Measurements from ENCODE around the gene SVIL. TPM values are rescaled to one million over a fixed set of nuclear protein-coding genes. Genes with fewer than 3 reads are reported as not detected.
"Not testable (repeated sequence)": the region's sequence is repeated elsewhere in the genome, so short reads cannot be mapped to it uniquely, and the experiment has no call there.

SVIL gene
- total and polyA plus RNA-seq, 2 experiments from 2014 or later, result 5.9 to 7.3 TPM

DNA sequence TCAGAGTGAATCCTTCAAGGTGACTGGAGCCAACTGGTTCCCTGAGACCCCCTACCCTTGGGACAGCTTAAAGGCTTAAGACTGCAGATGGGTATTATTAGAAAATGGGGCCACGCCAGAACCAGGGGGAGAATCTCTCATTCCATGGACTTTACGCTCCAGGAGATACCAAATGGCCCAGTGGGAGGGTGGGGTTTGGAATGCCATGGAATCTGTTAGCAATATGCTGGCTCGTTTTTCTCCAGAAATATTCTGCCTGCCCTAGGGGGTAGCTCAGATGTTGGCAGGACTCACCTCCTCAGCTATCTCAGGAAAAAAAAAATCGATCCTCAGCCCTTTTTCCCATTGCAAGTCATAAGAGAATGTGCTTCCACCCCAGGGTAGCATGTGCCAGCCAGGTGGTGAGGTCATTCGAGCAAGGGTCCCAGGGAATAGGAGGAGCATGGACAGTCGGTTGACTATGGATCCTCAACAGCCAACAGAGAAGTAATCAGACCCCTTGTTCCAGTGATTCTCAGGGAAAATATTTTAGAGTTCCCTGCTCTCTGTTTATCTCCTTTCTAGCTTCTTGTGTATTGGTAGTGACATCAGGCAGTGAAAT lies 22.9 kb downstream of the SVIL start:
- in situ Hi-C loops (cut with MboI), result no loop called here
- H3K4me1 ChIP-seq (ENCODE audit: insufficient read depth), result no peaks in the 10 kb centered on the region
- no peaks in the 10 kb centered on the region for H4K20me1 ChIP-seq (ENCODE audit: insufficient read depth)
- H3K9me2 ChIP-seq (ENCODE audit: insufficient read depth), result no peaks in the 10 kb centered on the region
- TF ChIP-seq EZH2phosphoT487 (IDR thresholded peaks at IDR 0.05; ENCODE audit: insufficient read depth, low read depth), result no peak
- no peak for TF ChIP-seq EZH2 (IDR thresholded peaks at IDR 0.05; ENCODE audit: insufficient read depth, poor library complexity, severe bottlenecking)
- DNase-seq, result no peak
- H3F3A ChIP-seq (ENCODE audit: insufficient read depth), result no peaks in the 10 kb centered on the region
- H3K9me3 ChIP-seq (ENCODE audit: low read depth), result no peaks in the 10 kb centered on the region
- WGBS, 2 experiments (ENCODE audit: low coverage in 1 of 2, low lambda C conversion rate in 2 of 2, missing lambda C conversion rate in 2 of 2), result 20 to 22% methylated on average over 6 of the region's 6 CpGs
- H3K4me3 ChIP-seq, result no peak overlapping the region
- no peak overlapping the region for H3K4me2 ChIP-seq (ENCODE audit: unreplicated experiment)
- H2AFZ ChIP-seq, result no peak overlapping the region
- H3K79me2 ChIP-seq (ENCODE audit: insufficient read depth), result no peaks in the 10 kb centered on the region
- H3K36me3 ChIP-seq (ENCODE audit: low read depth), result no peaks in the 10 kb centered on the region
- H3K9ac ChIP-seq, result no peak overlapping the region
- no peak overlapping the region for H3K27ac ChIP-seq
- H3K27me3 ChIP-seq (replicated peaks; ENCODE audit: insufficient read depth), result no peaks in the 10 kb centered on the region

GRCh38 chr10:29610876-29611647 lies 23.7 kb downstream of the SVIL start:
- Histone ChIP-seq H3F3A (ENCODE audit: insufficient read depth) (no peaks in the 10 kb centered on the region), H3K4me1 (ENCODE audit: insufficient read depth) (no peaks in the 10 kb centered on the region), H3K9ac (no peak overlapping the region), H2AFZ (no peak overlapping the region), H3K9me3 (ENCODE audit: low read depth) (no peaks in the 10 kb centered on the region), H3K27ac (no peak overlapping the region), H3K79me2 (ENCODE audit: insufficient read depth) (no peaks in the 10 kb centered on the region), H3K9me2 (ENCODE audit: insufficient read depth) (no peaks in the 10 kb centered on the region), H3K4me2 (ENCODE audit: unreplicated experiment) (no peak overlapping the region), H3K36me3 (ENCODE audit: low read depth) (no peaks in the 10 kb centered on the region), H3K4me3 (no peak overlapping the region), H4K20me1 (ENCODE audit: insufficient read depth) (no peaks in the 10 kb centered on the region), H3K27me3 (replicated peaks; ENCODE audit: insufficient read depth) (no peaks in the 10 kb centered on the region)
- no peak for DNase-seq
- in situ Hi-C loops (cut with MboI), result no loop called here
- TF ChIP-seq EZH2 (IDR thresholded peaks at IDR 0.05; ENCODE audit: insufficient read depth, poor library complexity, severe bottlenecking), result no peak
- no peak for TF ChIP-seq EZH2phosphoT487 (IDR thresholded peaks at IDR 0.05; ENCODE audit: insufficient read depth, low read depth)
- WGBS, 2 experiments (ENCODE audit: low coverage in 1 of 2, low lambda C conversion rate in 2 of 2, missing lambda C conversion rate in 2 of 2), result 72 to 75% methylated on average over 10 of the region's 10 CpGs

GRCh38 chr10:29610331-29610730 lies 24.4 kb downstream of the SVIL start:
- H3K79me2 ChIP-seq (ENCODE audit: insufficient read depth), result not testable (repeated sequence)

DNA sequence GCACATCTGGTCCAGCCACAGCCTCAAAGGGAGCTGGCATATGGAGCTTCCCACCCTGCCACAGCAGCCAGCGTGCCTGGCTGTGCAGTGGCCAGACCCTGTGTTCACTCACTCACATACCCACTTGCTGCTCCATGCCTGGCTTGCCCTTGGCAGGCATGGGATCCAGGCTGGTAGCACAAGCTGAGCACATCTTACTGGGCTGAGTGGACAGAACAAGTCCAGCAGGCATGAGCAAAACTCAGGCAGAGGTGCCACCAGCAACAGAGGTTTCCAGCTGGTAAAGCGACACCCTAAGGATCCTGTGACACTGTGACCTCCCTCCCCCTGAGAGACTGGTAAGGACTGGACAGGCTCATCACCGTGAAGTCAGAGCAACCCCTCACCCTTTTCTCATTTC lies 25.1 kb downstream of the SVIL start:
- H2AFZ ChIP-seq, result no peak overlapping the region
- no peaks in the 10 kb centered on the region for H3K9me3 ChIP-seq (ENCODE audit: low read depth)
- no peaks in the 10 kb centered on the region for H3K79me2 ChIP-seq (ENCODE audit: insufficient read depth)
- H3K4me2 ChIP-seq (ENCODE audit: unreplicated experiment), result no peak overlapping the region
- WGBS, 2 experiments (ENCODE audit: low coverage in 1 of 2, low lambda C conversion rate in 2 of 2, missing lambda C conversion rate in 2 of 2), result 94% methylated on average over 3 of the region's 3 CpGs
- no peaks in the 10 kb centered on the region for H3K27me3 ChIP-seq (replicated peaks; ENCODE audit: insufficient read depth)
- H3K9ac ChIP-seq, result no peak overlapping the region
- in situ Hi-C loops (cut with MboI), result no loop called here
- H3K36me3 ChIP-seq (ENCODE audit: low read depth), result no peaks in the 10 kb centered on the region
- no peaks in the 10 kb centered on the region for H3F3A ChIP-seq (ENCODE audit: insufficient read depth)
- H3K27ac ChIP-seq, result no peak overlapping the region
- no peak for DNase-seq
- TF ChIP-seq EZH2phosphoT487 (IDR thresholded peaks at IDR 0.05; ENCODE audit: insufficient read depth, low read depth), result no peak
- no peak for TF ChIP-seq EZH2 (IDR thresholded peaks at IDR 0.05; ENCODE audit: insufficient read depth, poor library complexity, severe bottlenecking)
- H3K4me1 ChIP-seq (ENCODE audit: insufficient read depth), result no peaks in the 10 kb centered on the region
- H3K9me2 ChIP-seq (ENCODE audit: insufficient read depth), result no peaks in the 10 kb centered on the region
- no peaks in the 10 kb centered on the region for H4K20me1 ChIP-seq (ENCODE audit: insufficient read depth)
- no peak overlapping the region for H3K4me3 ChIP-seq

More at GRCh38 chr10:29610331-29610730, 24.4 kb downstream of the SVIL start:
- H3K27ac ChIP-seq; H3K4me1 ChIP-seq (ENCODE audit: insufficient read depth); H3F3A ChIP-seq (ENCODE audit: insufficient read depth); DNase-seq; H3K9ac ChIP-seq; H3K9me2 ChIP-seq (ENCODE audit: insufficient read depth); H3K36me3 ChIP-seq (ENCODE audit: low read depth); in situ Hi-C loops (cut with MboI); H3K4me3 ChIP-seq; H3K27me3 ChIP-seq (replicated peaks; ENCODE audit: insufficient read depth); H3K9me3 ChIP-seq (ENCODE audit: low read depth); H2AFZ ChIP-seq; H3K4me2 ChIP-seq (ENCODE audit: unreplicated experiment); H4K20me1 ChIP-seq (ENCODE audit: insufficient read depth): not testable (repeated sequence)
- WGBS, 2 experiments (ENCODE audit: low coverage in 1 of 2, low lambda C conversion rate in 2 of 2, missing lambda C conversion rate in 2 of 2), result 96 to 98% methylated on average over 3 of the region's 3 CpGs

Data from GM23248 (cell line).